K562 (cell line): Measurements from ENCODE around the gene CDYL. TPM values are rescaled to one million over a fixed set of nuclear protein-coding genes. Genes with fewer than 3 reads are reported as not detected.
A peak's percentile ranks its signal among the peaks of the same experiment; 100 is the strongest.

Experiments
- BRD4 ChIP-seq: fragments of 200-600 bp; sonication (generic); IDR thresholded peaks from 2 replicates; pipeline ENCODE4 v1.6.1; 2017; ENCODE audit warnings: inconsistent platforms
- CEBPB ChIP-seq: fragments of 450-650 bp; IDR thresholded peaks from 2 replicates; pipeline ENCODE4 v1.6.1; 2016; ENCODE audit warnings: missing genetic modification characterization, missing compliant biosample characterization
- DACH1 ChIP-seq: fragments of 450-650 bp; IDR thresholded peaks from 2 replicates; pipeline ENCODE4 v1.6.1; 2018; ENCODE audit not compliant: partially characterized antibody
- DPF2 ChIP-seq: fragments of 450-650 bp; IDR thresholded peaks from 2 replicates; pipeline ENCODE4 v1.6.1; 2016
- ERF ChIP-seq: fragments of 450-650 bp; formaldehyde crosslinking; IDR thresholded peaks from 2 replicates; pipeline ENCODE4 v1.4.0; 2020; ENCODE audit warnings: mild to moderate bottlenecking, mixed read lengths
- FOXM1 ChIP-seq, 2 experiments: fragments of 450-650 bp in 1 of 2; sonication (generic) in 1 of 2; formaldehyde crosslinking in 1 of 2; IDR thresholded peaks; 2 replicates each; pipeline versions ENCODE4 v1.6.1 to v1.9.0; 2017 to 2022; ENCODE audit warnings: low read depth in 2 of 2, mild to moderate bottlenecking in 2 of 2, missing genetic modification reagents in 1 of 2, moderate library complexity in 1 of 2
- HLTF ChIP-seq: fragments of 450-650 bp; IDR thresholded peaks from 2 replicates; pipeline ENCODE4 v1.6.1; 2016
- HNRNPL ChIP-seq: fragments of 200-400 bp; formaldehyde crosslinking; IDR thresholded peaks from 2 replicates; pipeline ENCODE4 v1.6.1; 2017; ENCODE audit warnings: low read depth, mild to moderate bottlenecking, low read length
- HOXB6 ChIP-seq: fragments of 250-450 bp; sonication (Bioruptor Pico); IDR thresholded peaks from 2 replicates; pipeline ENCODE4 v1.5.1; 2022; ENCODE audit warnings: mild to moderate bottlenecking, borderline replicate concordance
- MEF2A ChIP-seq: IDR thresholded peaks from 2 replicates; pipeline ENCODE4 v1.6.1; 2011; ENCODE audit warnings: low read depth, mild to moderate bottlenecking, low read length, moderate library complexity; ENCODE audit not compliant: control insufficient read depth
- NRF1 ChIP-seq, 2 experiments: fragments of 450-650 bp; IDR thresholded peaks in 1 of 2; conservative IDR thresholded peaks in 1 of 2; 2 replicates each; pipeline ENCODE4 v1.6.1; 2014; ENCODE audit warnings: mild to moderate bottlenecking in 2 of 2
- POLR2A ChIP-seq: fragments of 450-650 bp; conservative IDR thresholded peaks from 2 replicates; pipeline ENCODE4 v1.6.1; 2016
- POLR2AphosphoS5 ChIP-seq: IDR thresholded peaks from 2 replicates; pipeline ENCODE4 v1.6.1; 2011; ENCODE audit warnings: mild to moderate bottlenecking, low read depth, low read length, moderate library complexity; ENCODE audit not compliant: control insufficient read depth, insufficient read depth
- SMAD4 ChIP-seq: fragments of 250-450 bp; sonication (Bioruptor Pico); conservative IDR thresholded peaks from 2 replicates; pipeline ENCODE4 v1.8.0; 2021; ENCODE audit warnings: inconsistent platforms, mild to moderate bottlenecking, moderate library complexity
- UBTF ChIP-seq, 2 experiments: IDR thresholded peaks; 2 replicates each; pipeline ENCODE4 v1.6.1; 2012; ENCODE audit warnings: improper control_type of control experiment in 2 of 2, low read depth in 2 of 2, low read length in 2 of 2, borderline replicate concordance in 1 of 2
- ZBTB43 ChIP-seq: sonication (generic); formaldehyde crosslinking; IDR thresholded peaks from 2 replicates; pipeline ENCODE4 v1.8.0; 2023; ENCODE audit warnings: mild to moderate bottlenecking, missing genetic modification reagents
- ZFPM2 ChIP-seq: fragments of 250-450 bp; sonication (Bioruptor Pico); IDR thresholded peaks from 2 replicates; pipeline ENCODE4 v1.5.1; 2022; ENCODE audit warnings: mild to moderate bottlenecking
- ZNF175 ChIP-seq: fragments of 200-800 bp; sonication (Bioruptor generic); IDR thresholded peaks from 2 replicates; pipeline ENCODE4 v1.6.1; 2016; ENCODE audit warnings: low read depth, mild to moderate bottlenecking, missing genetic modification characterization, missing compliant biosample characterization
- ZNF253 ChIP-seq: fragments of 250-450 bp; sonication (Bioruptor Pico); conservative IDR thresholded peaks from 2 replicates; pipeline ENCODE4 v1.6.1; 2021; ENCODE audit warnings: mild to moderate bottlenecking
- ZNF316 ChIP-seq: fragments of 450-650 bp; IDR thresholded peaks from 2 replicates; pipeline ENCODE4 v1.6.1; 2016
- polyA plus RNA-seq, 8 experiments: library from polyadenylated mRNA; depleted of rRNA in 4 of 8; stranded (reverse) in 5 of 8; unstranded in 3 of 8; fragments of >200 nt; fragmentation: Nextera tagmentation in 2 of 8; fragmentation: Illumina TruSeq in 1 of 8; extraction: Ambion mirVana in 2 of 8; extraction: Trizol in 1 of 8; gene quantifications; 2 replicates each; pipeline versions ENCODE4 v1.2.1 to v1.2.3, GENCODE V29; 2011 to 2014; ENCODE audit warnings: inconsistent platforms in 1 of 8, missing spikeins in 1 of 8
- total RNA-seq, 7 experiments: library from RNA; depleted of rRNA in 6 of 7; stranded (reverse); fragments of >200 nt in 6 of 7; fragmentation: Illumina TruSeq in 2 of 7; extraction: Trizol in 2 of 7; gene quantifications; 2 replicates each; pipeline versions ENCODE4 v1.2.1 to v1.2.3, GENCODE V29; 2011 to 2021; ENCODE audit warnings: low replicate concordance in 1 of 7
- TF ChIP-seq, protein P1 (sequence below): fragments of 450-650 bp; formaldehyde crosslinking; IDR thresholded peaks from 2 replicates; pipeline ENCODE4 v1.4.0; 2020; ENCODE audit warnings: mild to moderate bottlenecking, moderate library complexity
- TF ChIP-seq, protein P2 (sequence below): fragments of 450-650 bp; formaldehyde crosslinking; IDR thresholded peaks from 2 replicates; pipeline ENCODE4 v1.4.0; 2022; ENCODE audit warnings: missing genetic modification characterization

The CDYL gene
- total and polyA plus RNA-seq, 9 of the 15 experiments (the other 6 are each of a cell fraction or from before 2014, with no cell fraction given), result 8.1 to 45.8 (median 40.8) TPM

DNA sequence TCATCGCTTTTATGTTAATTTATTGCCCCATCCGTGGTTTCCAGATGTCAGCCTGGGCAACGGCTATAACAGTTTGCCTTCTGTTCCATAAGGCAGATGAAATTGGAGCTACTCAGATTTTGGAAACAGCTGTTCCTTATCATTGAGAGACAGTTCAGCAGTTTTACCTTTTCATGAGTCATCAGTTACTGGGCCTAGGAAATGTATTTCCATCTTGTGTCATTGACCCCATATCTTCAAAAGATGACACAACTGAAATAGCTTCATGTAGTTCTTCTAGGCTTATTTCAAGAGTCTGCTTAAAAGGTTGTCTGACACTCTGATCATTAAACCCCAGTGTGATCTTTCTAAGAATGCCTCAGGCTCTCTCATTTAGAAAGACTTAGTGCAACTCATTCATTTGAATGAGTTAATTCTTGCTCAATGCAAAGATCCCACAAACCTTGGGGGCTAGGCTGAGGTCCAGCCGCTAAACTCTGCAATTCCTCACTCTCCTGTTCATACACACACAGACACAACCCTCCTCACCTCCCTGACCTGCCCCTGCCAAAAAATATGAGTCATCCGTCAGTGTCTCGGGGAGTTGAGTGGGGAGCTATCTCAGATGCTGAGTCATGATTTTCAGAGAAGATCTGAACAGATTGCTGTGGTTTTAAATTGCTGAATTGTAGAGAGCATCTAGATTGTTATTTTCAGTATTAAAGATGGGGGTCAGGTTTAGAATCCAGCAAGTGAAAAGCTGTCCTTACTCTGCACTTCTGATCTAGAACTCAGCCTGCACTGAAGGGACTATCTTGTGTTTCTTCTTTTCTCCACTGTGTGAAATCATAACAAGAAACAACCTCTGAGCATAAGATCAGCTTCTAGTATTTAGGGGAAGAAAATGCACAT, 165.8 kb downstream of the CDYL start (continued):
- TF ChIP-seq POLR2AphosphoS5 (peak; percentile 93), DACH1 (peak; percentile 100), ERF (CRISPR knock-in tag) (no peak), DPF2 (peak; percentile 98), BRD4 (no peak), MEF2A (peak; percentile 66), HLTF (no peak), UBTF (IDR thresholded peaks at IDR 0.05; ENCODE audit: borderline replicate concordance in 1 of 2, low read depth in 2 of 2, low read length in 2 of 2) (no peak), ZBTB43 (CRISPR knock-in tag) (no peak), ZFPM2 (CRISPR knock-in tag) (no peak), HOXB6 (CRISPR knock-in tag) (no peak), NRF1 (conservative IDR thresholded peaks at IDR 0.05 in 1 of 2, IDR thresholded peaks at IDR 0.05 in 1 of 2) (peak in 1 of 2 experiments; percentile 36; a peak in 1 of 4 replicates), ZNF253 (no peak), ZNF175 (CRISPR knock-in tag) (peak; percentile 77), POLR2A (no peak), CEBPB (peak; percentile 72), HNRNPL (no peak), FOXM1 (IDR thresholded peaks at IDR 0.05; ENCODE audit: low read depth) (peak; percentile 70), FOXM1 (CRISPR knock-in tag; IDR thresholded peaks at IDR 0.05; ENCODE audit: low read depth) (no peak), SMAD4 (CRISPR knock-in tag) (peak; percentile 87), ZNF316 (peak; percentile 100)
- TF ChIP-seq, protein P1, sequence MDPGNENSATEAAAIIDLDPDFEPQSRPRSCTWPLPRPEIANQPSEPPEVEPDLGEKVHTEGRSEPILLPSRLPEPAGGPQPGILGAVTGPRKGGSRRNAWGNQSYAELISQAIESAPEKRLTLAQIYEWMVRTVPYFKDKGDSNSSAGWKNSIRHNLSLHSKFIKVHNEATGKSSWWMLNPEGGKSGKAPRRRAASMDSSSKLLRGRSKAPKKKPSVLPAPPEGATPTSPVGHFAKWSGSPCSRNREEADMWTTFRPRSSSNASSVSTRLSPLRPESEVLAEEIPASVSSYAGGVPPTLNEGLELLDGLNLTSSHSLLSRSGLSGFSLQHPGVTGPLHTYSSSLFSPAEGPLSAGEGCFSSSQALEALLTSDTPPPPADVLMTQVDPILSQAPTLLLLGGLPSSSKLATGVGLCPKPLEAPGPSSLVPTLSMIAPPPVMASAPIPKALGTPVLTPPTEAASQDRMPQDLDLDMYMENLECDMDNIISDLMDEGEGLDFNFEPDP (CRISPR knock-in tag), result no peak
- TF ChIP-seq, protein P2, sequence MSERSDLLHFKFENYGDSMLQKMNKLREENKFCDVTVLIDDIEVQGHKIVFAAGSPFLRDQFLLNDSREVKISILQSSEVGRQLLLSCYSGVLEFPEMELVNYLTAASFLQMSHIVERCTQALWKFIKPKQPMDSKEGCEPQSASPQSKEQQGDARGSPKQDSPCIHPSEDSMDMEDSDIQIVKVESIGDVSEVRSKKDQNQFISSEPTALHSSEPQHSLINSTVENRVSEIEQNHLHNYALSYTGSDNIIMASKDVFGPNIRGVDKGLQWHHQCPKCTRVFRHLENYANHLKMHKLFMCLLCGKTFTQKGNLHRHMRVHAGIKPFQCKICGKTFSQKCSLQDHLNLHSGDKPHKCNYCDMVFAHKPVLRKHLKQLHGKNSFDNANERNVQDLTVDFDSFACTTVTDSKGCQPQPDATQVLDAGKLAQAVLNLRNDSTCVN (CRISPR knock-in tag), result no peak
